ENCODE data around the gene C1QA.

- TF ChIP-seq, protein P1, sequence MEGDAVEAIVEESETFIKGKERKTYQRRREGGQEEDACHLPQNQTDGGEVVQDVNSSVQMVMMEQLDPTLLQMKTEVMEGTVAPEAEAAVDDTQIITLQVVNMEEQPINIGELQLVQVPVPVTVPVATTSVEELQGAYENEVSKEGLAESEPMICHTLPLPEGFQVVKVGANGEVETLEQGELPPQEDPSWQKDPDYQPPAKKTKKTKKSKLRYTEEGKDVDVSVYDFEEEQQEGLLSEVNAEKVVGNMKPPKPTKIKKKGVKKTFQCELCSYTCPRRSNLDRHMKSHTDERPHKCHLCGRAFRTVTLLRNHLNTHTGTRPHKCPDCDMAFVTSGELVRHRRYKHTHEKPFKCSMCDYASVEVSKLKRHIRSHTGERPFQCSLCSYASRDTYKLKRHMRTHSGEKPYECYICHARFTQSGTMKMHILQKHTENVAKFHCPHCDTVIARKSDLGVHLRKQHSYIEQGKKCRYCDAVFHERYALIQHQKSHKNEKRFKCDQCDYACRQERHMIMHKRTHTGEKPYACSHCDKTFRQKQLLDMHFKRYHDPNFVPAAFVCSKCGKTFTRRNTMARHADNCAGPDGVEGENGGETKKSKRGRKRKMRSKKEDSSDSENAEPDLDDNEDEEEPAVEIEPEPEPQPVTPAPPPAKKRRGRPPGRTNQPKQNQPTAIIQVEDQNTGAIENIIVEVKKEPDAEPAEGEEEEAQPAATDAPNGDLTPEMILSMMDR (IDR thresholded peaks at IDR 0.05) = no peak
- no peak for TF ChIP-seq POLR2A (IDR thresholded peaks at IDR 0.05)
Observed at GRCh38 chr1:22641247-22641646, 4.8 kb downstream of the C1QA start.

All from Peyer's patch (tissue), 4 donors.